CD8-positive, alpha-beta memory T cell (primary cell): ENCODE measurements around the gene CRYBG2. TPM values are rescaled to one million over a fixed set of nuclear protein-coding genes. Genes with fewer than 3 reads are reported as not detected.

ENCODE experiments used
- CTCF ChIA-PET: fragments of 350-600 bp; sonication (Branson Sonifier 250); formaldehyde crosslinking; loops from one replicate; lab custom pipeline; 2021; ENCODE audit warnings: antibody characterized with exemption; lab: Charles Lee
- POLR2A ChIA-PET: fragments of 350-600 bp; sonication (Branson Sonifier 250); formaldehyde crosslinking; loops from one replicate; lab custom pipeline; 2021; ENCODE audit warnings: antibody characterized with exemption; lab: Charles Lee
- DNase-seq, 5 donors: peaks; one replicate each; pipeline versions ENCODE4 v3.0.0 to v3.0.0-alpha.2; 2020 to 2022; ENCODE audit warnings: mixed read lengths in 1 of 5
- H3K27ac ChIP-seq: one replicate; pipeline ENCODE4 v1.7.0; 2013; ENCODE audit warnings: low read depth, mild to moderate bottlenecking, low read length, moderate library complexity
- H3K27me3 ChIP-seq: 2 replicates; pipeline ENCODE4 v1.7.0; 2013; ENCODE audit warnings: low read length, mild to moderate bottlenecking; ENCODE audit not compliant: insufficient read depth, poor library complexity, severe bottlenecking
- H3K36me3 ChIP-seq: 2 replicates; pipeline ENCODE4 v1.7.0; 2013; ENCODE audit warnings: mild to moderate bottlenecking, low read length, moderate library complexity; ENCODE audit not compliant: insufficient read depth
- H3K4me1 ChIP-seq: 2 replicates; pipeline ENCODE4 v1.7.0; 2013; ENCODE audit warnings: mild to moderate bottlenecking, low read length, moderate library complexity; ENCODE audit not compliant: insufficient read depth
- H3K4me3 ChIP-seq: 2 replicates; pipeline ENCODE4 v1.7.0; 2013; ENCODE audit warnings: mild to moderate bottlenecking, low read length
- H3K9me3 ChIP-seq: 2 replicates; pipeline ENCODE4 v1.7.0; 2013; ENCODE audit warnings: mild to moderate bottlenecking, low read length
- H3K27ac Mint-ChIP-seq, 8 donors: one replicate each; pipeline ENCODE4 v1.8.0; 2020 to 2021; ENCODE audit warnings: mixed read lengths in 8 of 8, mild to moderate bottlenecking in 6 of 8, inconsistent platforms in 3 of 8, moderate library complexity in 3 of 8
- H3K27me3 Mint-ChIP-seq, 2 donors: one replicate each; pipeline ENCODE4 v1.8.0; 2020 to 2021; ENCODE audit warnings: mixed read lengths in 2 of 2, mild to moderate bottlenecking in 1 of 2, moderate library complexity in 1 of 2
- H3K36me3 Mint-ChIP-seq, 3 donors: one replicate each; pipeline ENCODE4 v1.8.0; 2020 to 2021; ENCODE audit warnings: mixed read lengths in 3 of 3, inconsistent platforms in 1 of 3, mild to moderate bottlenecking in 1 of 3
- H3K4me1 Mint-ChIP-seq, 3 donors: one replicate each; pipeline ENCODE4 v1.8.0; 2020 to 2021; ENCODE audit warnings: mixed read lengths in 3 of 3, inconsistent platforms in 1 of 3, mild to moderate bottlenecking in 1 of 3
- H3K4me3 Mint-ChIP-seq, 7 donors: one replicate each; pipeline ENCODE4 v1.8.0; 2020 to 2021; ENCODE audit warnings: mixed read lengths in 7 of 7, mild to moderate bottlenecking in 6 of 7, moderate library complexity in 4 of 7, inconsistent platforms in 2 of 7
- H3K9me3 Mint-ChIP-seq, 5 donors: one replicate each; pipeline ENCODE4 v1.8.0; 2020 to 2022; ENCODE audit warnings: mixed read lengths in 5 of 5, mild to moderate bottlenecking in 3 of 5, moderate library complexity in 2 of 5, inconsistent platforms in 1 of 5
- polyA plus RNA-seq: library from polyadenylated mRNA; unstranded; fragments of 300-500 nt; fragmentation: Illumina TruSeq; gene quantifications from one replicate; pipeline ENCODE4 v1.2.3, GENCODE V29; 2021
- total RNA-seq, 2 experiments: library from RNA; stranded (reverse); gene quantifications; one replicate each; pipeline ENCODE4 v1.2.3, GENCODE V29; 2021

Gene CRYBG2
- total and polyA plus RNA-seq, 3 experiments from 2014 or later, result 0.85 to 1.9 (median 1.3) TPM

DNA sequence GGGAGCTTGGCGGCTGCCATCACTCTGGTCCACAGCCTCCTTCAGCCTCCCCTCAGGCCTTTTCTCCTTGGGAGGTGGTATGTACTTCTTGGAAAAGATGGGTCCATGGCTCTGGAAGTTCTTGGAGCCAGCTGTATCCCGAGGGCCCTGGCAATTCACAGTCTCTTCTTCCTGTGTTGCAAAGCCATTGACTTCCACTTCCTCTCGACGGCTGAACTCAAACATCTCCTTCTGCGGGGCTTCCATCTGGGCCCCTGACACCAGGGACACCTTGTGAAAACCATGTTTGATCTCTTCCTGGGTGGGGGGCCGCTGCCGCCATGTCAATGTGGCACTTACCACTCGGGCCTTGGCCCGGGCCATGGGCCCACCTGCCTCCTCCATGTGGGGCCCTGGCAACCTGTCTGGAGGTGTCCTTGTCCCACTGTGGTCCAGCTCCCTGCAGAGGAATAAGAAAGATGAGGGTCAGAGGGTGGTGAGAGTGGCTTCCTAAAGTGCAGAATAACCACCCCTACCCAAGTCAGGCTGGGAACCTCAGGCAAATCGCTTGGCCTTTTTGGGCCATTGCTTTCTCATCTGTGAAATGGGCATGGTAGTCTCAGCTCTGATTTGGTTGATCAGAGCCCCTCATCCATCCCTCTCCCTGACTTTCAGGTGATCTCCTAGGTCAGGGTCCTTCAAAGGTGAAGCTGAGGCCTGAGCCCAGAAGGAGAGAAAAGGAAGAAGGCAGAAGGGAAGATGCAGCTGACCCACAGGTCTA lies 7.5 kb downstream of the CRYBG2 start:
- no peaks in the 10 kb centered on the region for H3K9me3 ChIP-seq
- no peaks in the 10 kb centered on the region for H3K27me3 ChIP-seq
- no peak overlapping the region for H3K4me3 ChIP-seq
- no peak for DNase-seq
- H3K4me1 ChIP-seq, result no peaks in the 10 kb centered on the region
- H3K36me3 Mint-ChIP-seq, result no peaks in the 10 kb centered on the region
- no peak overlapping the region for H3K4me3 Mint-ChIP-seq
- no peaks in the 10 kb centered on the region for H3K4me1 Mint-ChIP-seq
- peak overlapping the region in 2 of 8 donors; percentile 26 to 54 for H3K27ac Mint-ChIP-seq
- H3K36me3 ChIP-seq, result no peaks in the 10 kb centered on the region
- POLR2A ChIA-PET, result interaction anchor here (0.7 to 1.4 kb wide), 3 partner anchors 10 to 621 kb away, joined by 5 to 17 read pairs (median 15); no protein-coding TSS in a partner anchor
- H3K9me3 Mint-ChIP-seq, result no peaks in the 10 kb centered on the region
- CTCF ChIA-PET, result interaction anchor here (1.1 to 1.3 kb wide), 3 partner anchors 18 to 45 kb away, joined by 3 to 5 read pairs (median 3); no protein-coding TSS in a partner anchor
- H3K27ac ChIP-seq, result no peak overlapping the region
- peaks cover 0 to 3% of the 10 kb centered on the region in 2 donors for H3K27me3 Mint-ChIP-seq

DNA sequence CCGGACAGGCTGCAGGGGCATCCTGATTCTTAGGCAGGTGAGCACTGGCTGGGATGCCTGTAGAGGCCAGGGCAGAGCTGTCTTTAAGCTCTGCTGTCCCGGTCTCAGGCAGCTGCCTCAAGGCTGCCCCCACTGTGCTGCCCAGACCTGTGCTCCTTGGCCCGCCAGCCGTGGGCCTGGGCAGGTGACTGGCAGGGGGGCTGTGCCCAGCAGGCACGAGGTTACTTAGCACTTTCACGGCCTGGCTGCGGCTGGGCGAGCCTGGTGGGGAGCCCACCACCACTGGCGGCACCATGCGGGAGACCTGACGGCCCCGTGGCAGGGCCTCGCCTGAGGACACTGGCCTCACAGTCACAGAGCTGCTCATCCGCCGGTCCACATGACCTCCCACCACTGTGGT lies 8.2 kb downstream of the CRYBG2 start:
- DNase-seq, result no peak
- Histone ChIP-seq H3K36me3 (no peaks in the 10 kb centered on the region), H3K4me1 (no peaks in the 10 kb centered on the region), H3K27ac (no peak overlapping the region), H3K4me3 (no peak overlapping the region), H3K9me3 (no peaks in the 10 kb centered on the region), H3K27me3 (no peaks in the 10 kb centered on the region)
- Mint-ChIP-seq H3K36me3 (no peaks in the 10 kb centered on the region), H3K4me3 (no peak overlapping the region), H3K9me3 (no peaks in the 10 kb centered on the region), H3K4me1 (no peaks in the 10 kb centered on the region), H3K27me3 (no peaks in the 10 kb centered on the region), H3K27ac (no peak overlapping the region)
- ChIA-PET CTCF (interaction anchor here (1.2 kb wide), 1 partner anchor 18 kb away, joined by 3 read pairs; no protein-coding TSS in a partner anchor), POLR2A (no interaction called here)

DNA sequence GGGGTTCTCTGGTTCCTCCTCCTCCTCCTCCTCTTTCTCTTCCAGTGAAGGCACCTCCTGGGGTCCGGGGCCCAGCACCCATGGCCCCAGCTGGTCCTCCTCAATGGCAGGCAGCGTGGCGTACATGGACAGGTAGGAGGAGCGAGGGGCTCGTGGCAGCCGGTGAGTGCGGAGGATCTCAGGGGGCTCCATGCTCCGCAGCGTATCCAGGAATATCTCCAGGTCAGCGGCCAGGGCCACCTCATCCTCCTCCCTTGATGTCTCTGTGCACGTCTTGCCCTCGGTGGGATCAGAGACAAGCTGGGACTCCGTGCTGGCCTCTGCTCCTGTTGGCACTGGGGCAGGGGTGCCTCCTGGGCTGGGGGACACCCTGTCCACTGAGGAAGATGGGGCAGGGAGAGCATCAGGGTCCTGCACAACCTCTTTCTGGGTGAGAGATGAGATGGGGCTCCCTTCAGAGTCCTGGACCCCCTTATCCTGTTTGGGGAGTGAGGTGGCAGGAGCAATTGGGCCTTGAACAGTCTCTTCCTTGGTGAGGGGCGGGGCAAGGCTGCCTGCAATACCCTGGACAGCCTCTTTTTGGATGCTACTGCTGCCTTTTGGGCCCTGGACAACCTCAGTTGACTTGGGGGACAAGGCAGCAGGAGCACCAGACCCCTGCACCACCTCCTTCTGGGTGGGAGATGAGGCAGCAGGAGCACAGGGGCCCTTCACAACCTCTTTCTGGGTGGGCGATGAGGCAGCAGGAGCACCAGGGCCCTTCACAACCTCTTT lies 9.6 kb downstream of the CRYBG2 start:
- Histone ChIP-seq H3K27me3 (no peaks in the 10 kb centered on the region), H3K9me3 (no peaks in the 10 kb centered on the region), H3K27ac (no peak overlapping the region), H3K4me3 (no peak overlapping the region), H3K4me1 (no peaks in the 10 kb centered on the region), H3K36me3 (no peaks in the 10 kb centered on the region)
- ChIA-PET POLR2A (no interaction called here), CTCF (interaction anchor here (1.2 to 1.3 kb wide), 2 partner anchors 69 to 73 kb away, joined by 4 to 6 read pairs; no protein-coding TSS in a partner anchor)
- Mint-ChIP-seq H3K36me3 (no peaks in the 10 kb centered on the region), H3K27me3 (no peaks in the 10 kb centered on the region), H3K4me3 (no peak overlapping the region), H3K4me1 (no peaks in the 10 kb centered on the region), H3K27ac (no peak overlapping the region), H3K9me3 (no peaks in the 10 kb centered on the region)
- no peak for DNase-seq

DNA sequence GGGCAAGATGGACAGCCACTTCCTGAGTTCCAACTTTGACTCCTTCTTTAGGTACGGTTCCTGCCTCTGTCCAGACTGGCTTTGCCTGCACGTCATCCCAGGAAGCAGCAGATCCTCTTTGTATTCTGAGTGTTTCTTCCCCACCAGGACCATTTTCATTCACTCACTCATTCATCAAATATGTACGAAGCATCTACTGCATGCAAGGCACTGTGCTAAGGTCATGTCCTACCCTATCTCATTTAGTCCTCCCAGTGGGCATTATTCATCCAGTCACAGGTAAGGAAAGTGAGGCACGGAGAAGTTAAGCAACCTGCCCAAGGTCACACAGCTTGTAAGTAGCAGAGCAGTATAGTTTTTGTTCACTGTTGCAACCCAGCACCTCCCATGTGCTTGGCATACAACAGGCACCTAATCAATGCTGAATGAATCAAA lies 13.9 kb downstream of the CRYBG2 start:
- POLR2A ChIA-PET, result no interaction called here
- H3K4me1 ChIP-seq, result peaks cover 6% of the 10 kb centered on the region
- no peak for DNase-seq
- H3K4me3 ChIP-seq, result no peak overlapping the region
- no peaks in the 10 kb centered on the region for H3K36me3 ChIP-seq
- H3K36me3 Mint-ChIP-seq, result no peaks in the 10 kb centered on the region
- no peaks in the 10 kb centered on the region for H3K9me3 Mint-ChIP-seq
- no peak overlapping the region for H3K27ac ChIP-seq
- peak overlapping the region in 1 of 7 donors; percentile 11 for H3K4me3 Mint-ChIP-seq
- H3K4me1 Mint-ChIP-seq, result peaks cover 8 to 22% (median 15%) of the 10 kb centered on the region in 3 donors
- H3K27me3 Mint-ChIP-seq, result no peaks in the 10 kb centered on the region
- H3K27me3 ChIP-seq, result no peaks in the 10 kb centered on the region
- CTCF ChIA-PET, result interaction anchor here (1.0 to 1.2 kb wide), 2 partner anchors 55 to 76 kb away, joined by 3 read pairs; no protein-coding TSS in a partner anchor
- peak overlapping the region in 1 of 8 donors; percentile 58 for H3K27ac Mint-ChIP-seq
- no peaks in the 10 kb centered on the region for H3K9me3 ChIP-seq

DNA sequence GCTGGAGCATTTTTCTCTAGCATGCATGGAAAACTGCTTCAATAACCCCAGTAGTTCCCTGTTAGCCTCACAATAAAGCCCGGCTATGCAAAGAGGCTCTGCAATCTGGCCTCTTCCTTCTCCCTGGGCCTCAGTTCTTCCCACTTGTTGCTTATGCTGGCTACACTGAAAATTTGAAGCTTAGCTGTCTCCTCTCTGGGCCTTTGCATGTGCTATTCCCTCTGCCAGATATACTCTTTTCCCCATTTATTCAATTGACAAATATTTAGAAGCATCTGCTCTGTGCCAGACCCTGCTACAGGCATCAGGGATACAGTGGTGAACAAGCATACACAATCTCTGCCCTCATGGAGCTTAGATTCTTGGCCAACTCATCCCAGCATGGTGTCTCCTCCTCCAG lies 15.3 kb downstream of the CRYBG2 start:
- ChIA-PET CTCF (interaction anchor here (1.3 to 2.2 kb wide), 3 partner anchors 20 to 79 kb away, joined by 4 to 6 read pairs (median 4); no protein-coding TSS in a partner anchor), POLR2A (no interaction called here)
- no peak overlapping the region for H3K27ac ChIP-seq
- H3K36me3 ChIP-seq, result no peaks in the 10 kb centered on the region
- H3K9me3 ChIP-seq, result no peaks in the 10 kb centered on the region
- peaks cover 6% of the 10 kb centered on the region for H3K4me1 ChIP-seq
- Mint-ChIP-seq H3K4me3 (peak overlapping the region in 2 of 7 donors; percentile 0 to 82), H3K4me1 (peaks cover 10 to 25% (median 15%) of the 10 kb centered on the region in 3 donors), H3K27me3 (no peaks in the 10 kb centered on the region), H3K9me3 (no peaks in the 10 kb centered on the region), H3K27ac (peak overlapping the region in 5 of 8 donors; percentile 2 to 61 (median 19)), H3K36me3 (no peaks in the 10 kb centered on the region)
- no peak overlapping the region for H3K4me3 ChIP-seq
- DNase-seq, result no peak
- H3K27me3 ChIP-seq, result no peaks in the 10 kb centered on the region

DNA sequence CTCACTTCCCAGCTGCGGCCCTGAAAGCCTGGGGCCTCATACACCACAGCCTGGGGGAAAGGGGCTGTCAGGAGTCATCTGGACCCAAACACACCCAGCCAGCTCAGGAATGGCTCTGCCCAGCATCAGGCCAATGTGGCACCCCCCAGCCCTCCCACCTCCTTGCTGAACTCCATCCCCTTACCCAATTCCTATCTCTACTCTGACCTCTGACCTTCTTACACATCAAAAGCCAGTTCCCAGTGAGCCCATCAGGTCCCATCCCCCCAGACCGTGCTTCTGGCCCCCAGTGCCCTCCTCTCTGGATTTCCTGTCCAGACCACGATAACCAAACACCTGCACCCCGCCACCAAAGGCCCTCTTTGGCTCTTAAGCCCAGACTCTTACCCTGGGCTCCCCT lies 16.3 kb downstream of the CRYBG2 start:
- Mint-ChIP-seq H3K4me3 (peak overlapping the region in 6 of 7 donors; percentile 32 to 84 (median 58)), H3K27ac (peak overlapping the region in 3 of 8 donors; percentile 68 to 94 (median 92)), H3K36me3 (no peaks in the 10 kb centered on the region), H3K27me3 (no peaks in the 10 kb centered on the region), H3K4me1 (peaks cover 10 to 25% (median 15%) of the 10 kb centered on the region in 3 donors), H3K9me3 (peaks cover 0 to 1% (median 0%) of the 10 kb centered on the region in 5 donors)
- Histone ChIP-seq H3K36me3 (no peaks in the 10 kb centered on the region), H3K4me1 (peaks cover 6% of the 10 kb centered on the region), H3K27me3 (no peaks in the 10 kb centered on the region), H3K9me3 (no peaks in the 10 kb centered on the region), H3K27ac (no peak overlapping the region), H3K4me3 (no peak overlapping the region)
- ChIA-PET POLR2A (no interaction called here), CTCF (interaction anchor here (1.0 to 2.2 kb wide), 6 partner anchors 20 to 103 kb away, joined by 3 to 6 read pairs (median 4); partner anchors contain the start of genes CD52, CEP85 and DHDDS)
- DNase-seq, result no peak

DNA sequence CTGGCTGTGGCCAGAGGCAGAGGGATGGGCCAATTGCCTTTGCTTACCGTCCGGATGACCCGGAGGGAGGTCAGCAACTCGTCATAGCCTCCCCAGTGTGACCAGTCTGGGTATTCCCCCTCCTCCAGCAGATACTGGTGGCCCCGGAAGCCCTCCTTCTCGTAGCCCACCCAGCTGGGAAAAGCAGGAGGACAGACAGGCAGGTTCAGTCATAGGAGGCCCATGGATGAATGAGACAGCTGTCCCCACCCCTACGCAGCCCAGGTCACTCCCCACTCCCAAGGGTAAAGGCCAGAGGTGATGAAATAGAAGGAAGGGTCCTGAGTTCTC lies 16.8 kb downstream of the CRYBG2 start:
- H3K4me3 ChIP-seq, result no peak overlapping the region
- no peaks in the 10 kb centered on the region for H3K27me3 ChIP-seq
- Mint-ChIP-seq H3K9me3 (peaks cover 0 to 1% (median 0%) of the 10 kb centered on the region in 5 donors), H3K27ac (peak overlapping the region in 1 of 8 donors; percentile 70), H3K36me3 (no peaks in the 10 kb centered on the region), H3K4me3 (peak overlapping the region in 6 of 7 donors; percentile 53 to 92 (median 78)), H3K27me3 (no peaks in the 10 kb centered on the region), H3K4me1 (peaks cover 10 to 25% (median 15%) of the 10 kb centered on the region in 3 donors)
- ChIA-PET POLR2A (interaction anchor here (0.6 to 0.9 kb wide), 2 partner anchors 9 to 10 kb away, joined by 4 to 5 read pairs; no protein-coding TSS in a partner anchor), CTCF (interaction anchor here (1.0 to 1.6 kb wide), 6 partner anchors 19 to 103 kb away, joined by 3 to 5 read pairs (median 4); partner anchors contain the start of genes CD52, CEP85 and DHDDS)
- H3K36me3 ChIP-seq, result no peaks in the 10 kb centered on the region
- H3K9me3 ChIP-seq, result no peaks in the 10 kb centered on the region
- peak overlapping the region; percentile 67 for H3K27ac ChIP-seq
- no peak for DNase-seq
- H3K4me1 ChIP-seq, result peaks cover 6% of the 10 kb centered on the region
